WI38 (cell line): Measurements from ENCODE around the gene ACAD11.
"Not testable (repeated sequence)": the region's sequence is repeated elsewhere in the genome, so short reads cannot be mapped to it uniquely, and the experiment has no call there.

Experiments used
- H3K4me3 ChIP-seq: 2 replicates; pipeline ENCODE4 v1.5.1; 2011; ENCODE audit warnings: low read depth, mild to moderate bottlenecking, control low read depth, low read length
- TF ChIP-seq, protein P1 (sequence below): IDR thresholded peaks from 2 replicates; pipeline ENCODE4 v1.5.1; 2012; ENCODE audit warnings: low read depth, mild to moderate bottlenecking, control low read depth, low read length

Gene ACAD11

DNA sequence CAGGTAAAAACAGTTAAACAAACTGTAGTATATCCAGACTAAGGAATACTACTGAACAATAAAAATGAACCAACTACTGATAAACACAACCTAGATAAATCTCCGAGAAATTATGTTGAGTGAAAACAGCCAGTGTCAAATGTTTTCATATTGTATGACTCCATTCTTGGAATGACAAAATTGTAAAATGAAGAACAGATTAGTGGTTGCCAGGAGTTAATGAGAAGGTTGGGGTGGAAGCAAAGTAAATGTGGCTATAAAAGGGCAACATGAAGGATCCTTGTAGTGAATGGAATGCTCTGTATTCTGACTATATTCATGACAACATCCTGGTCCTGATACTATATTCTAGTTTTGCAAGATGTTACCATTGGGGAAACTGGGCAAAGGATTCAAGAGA is 90.0 kb downstream of the ACAD11 start:
- TF ChIP-seq, protein P1, sequence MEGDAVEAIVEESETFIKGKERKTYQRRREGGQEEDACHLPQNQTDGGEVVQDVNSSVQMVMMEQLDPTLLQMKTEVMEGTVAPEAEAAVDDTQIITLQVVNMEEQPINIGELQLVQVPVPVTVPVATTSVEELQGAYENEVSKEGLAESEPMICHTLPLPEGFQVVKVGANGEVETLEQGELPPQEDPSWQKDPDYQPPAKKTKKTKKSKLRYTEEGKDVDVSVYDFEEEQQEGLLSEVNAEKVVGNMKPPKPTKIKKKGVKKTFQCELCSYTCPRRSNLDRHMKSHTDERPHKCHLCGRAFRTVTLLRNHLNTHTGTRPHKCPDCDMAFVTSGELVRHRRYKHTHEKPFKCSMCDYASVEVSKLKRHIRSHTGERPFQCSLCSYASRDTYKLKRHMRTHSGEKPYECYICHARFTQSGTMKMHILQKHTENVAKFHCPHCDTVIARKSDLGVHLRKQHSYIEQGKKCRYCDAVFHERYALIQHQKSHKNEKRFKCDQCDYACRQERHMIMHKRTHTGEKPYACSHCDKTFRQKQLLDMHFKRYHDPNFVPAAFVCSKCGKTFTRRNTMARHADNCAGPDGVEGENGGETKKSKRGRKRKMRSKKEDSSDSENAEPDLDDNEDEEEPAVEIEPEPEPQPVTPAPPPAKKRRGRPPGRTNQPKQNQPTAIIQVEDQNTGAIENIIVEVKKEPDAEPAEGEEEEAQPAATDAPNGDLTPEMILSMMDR, result no peak
- H3K4me3 ChIP-seq, result no peak overlapping the region

DNA sequence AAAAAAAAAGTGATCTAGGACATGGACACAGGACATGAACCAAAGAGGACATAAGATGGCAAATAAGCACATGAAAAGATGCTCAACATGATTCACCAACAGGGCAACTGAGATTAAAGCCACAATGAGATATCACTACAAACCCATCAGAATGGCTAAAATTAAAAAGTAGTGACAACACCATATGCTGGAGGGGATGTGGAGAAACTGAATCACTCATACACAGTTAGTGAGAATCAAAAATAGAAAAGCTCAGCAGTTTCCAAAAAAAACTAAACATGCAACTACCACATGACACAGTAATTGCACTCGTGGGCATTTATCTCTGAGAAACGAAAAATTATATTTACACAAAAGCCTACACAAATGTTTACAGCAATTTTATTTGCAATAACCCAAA is 90.5 kb downstream of the ACAD11 start:
- TF ChIP-seq, protein P1, result no peak
- H3K4me3 ChIP-seq, result no peak overlapping the region

DNA sequence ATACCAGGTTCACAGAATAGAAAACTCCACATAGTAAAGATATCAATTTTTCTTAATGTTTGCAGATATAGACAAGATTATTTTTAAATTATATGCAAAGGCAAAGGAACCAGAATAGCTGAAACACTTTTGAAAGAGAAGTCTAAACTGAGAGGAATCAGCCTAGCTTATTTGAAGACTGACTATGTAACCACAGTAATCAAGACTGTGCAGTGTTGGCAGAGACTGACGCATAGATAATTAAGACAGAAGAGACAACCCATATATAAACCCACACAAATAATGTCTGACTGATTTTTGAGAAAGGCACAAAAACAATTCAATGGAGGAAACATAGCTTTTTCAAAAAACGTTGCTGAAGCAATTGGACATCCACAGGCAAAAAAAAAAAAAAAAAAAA is 91.2 kb downstream of the ACAD11 start:
- no peak overlapping the region for H3K4me3 ChIP-seq
- TF ChIP-seq, protein P1, result no peak

DNA sequence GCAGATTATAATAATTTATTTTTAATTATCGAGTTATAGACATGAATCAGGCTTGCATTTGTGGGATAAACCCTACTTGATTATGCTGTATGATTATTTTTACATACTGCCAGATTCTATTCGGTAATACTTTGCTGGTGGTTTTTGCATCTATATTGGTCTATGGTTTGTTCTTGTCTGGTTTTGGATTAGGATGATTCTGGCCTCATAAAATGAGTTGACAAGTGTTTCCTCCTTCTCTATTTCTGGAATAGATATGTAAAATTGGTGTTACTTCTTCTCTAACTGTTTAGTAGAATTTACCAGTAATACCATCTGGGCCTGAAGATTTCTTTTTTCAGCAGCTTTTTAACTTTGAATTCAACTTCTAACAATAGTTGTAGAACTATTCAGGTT is 95.5 kb downstream of the ACAD11 start:
- TF ChIP-seq, protein P1, result no peak
- no peak overlapping the region for H3K4me3 ChIP-seq

DNA sequence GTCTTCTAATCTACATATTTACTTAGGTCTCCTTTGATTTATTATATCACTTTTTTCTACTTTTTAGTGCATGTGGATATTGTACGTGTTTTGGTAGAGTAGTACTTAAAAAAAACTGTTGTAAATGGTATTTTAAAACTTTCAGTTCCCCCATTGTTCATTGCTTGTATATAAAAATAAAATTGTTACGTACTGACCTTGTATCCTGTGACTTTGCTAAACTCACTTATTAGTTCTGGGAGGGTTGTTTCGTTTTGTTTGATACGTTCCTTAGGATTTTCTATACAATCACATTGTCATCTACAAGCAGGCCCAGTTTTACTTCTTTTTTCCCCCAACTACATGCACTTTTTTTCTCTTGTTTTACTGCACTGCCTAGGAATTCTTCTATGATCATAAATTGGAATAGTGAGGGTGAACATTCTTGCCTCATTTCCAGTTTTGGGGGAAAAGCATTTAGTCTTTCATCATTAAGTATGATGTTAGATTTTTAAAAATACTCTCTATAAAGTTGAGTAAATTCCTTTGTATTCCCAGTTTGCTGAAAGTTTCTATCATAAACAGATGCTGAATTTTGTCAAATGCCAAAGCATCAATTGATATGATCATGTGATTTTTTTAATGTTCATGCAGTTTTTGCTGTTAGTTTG is 96.1 kb downstream of the ACAD11 start:
- no peak overlapping the region for H3K4me3 ChIP-seq
- TF ChIP-seq, protein P1, result no peak

DNA sequence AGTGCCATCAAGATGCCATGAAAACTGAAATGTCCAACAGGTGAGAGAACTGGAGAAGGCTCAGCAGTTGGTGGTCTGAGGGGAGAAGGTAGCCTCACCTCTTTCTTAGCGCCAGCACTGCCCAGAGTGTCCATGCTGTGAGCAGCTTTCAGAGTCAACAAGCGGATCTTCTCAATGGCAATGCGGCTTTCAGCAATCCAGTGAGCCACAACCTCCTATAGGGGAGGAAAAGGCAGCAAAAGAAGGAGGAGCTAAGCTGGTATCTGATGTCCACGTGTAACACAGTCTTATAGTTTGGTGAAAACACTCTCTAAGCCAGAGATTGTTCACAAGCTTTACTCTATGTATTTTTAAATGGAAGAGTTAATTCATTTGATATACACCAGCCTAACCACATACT is 98.6 kb downstream of the ACAD11 start:
- no peak overlapping the region for H3K4me3 ChIP-seq
- TF ChIP-seq, protein P1, result no peak

DNA sequence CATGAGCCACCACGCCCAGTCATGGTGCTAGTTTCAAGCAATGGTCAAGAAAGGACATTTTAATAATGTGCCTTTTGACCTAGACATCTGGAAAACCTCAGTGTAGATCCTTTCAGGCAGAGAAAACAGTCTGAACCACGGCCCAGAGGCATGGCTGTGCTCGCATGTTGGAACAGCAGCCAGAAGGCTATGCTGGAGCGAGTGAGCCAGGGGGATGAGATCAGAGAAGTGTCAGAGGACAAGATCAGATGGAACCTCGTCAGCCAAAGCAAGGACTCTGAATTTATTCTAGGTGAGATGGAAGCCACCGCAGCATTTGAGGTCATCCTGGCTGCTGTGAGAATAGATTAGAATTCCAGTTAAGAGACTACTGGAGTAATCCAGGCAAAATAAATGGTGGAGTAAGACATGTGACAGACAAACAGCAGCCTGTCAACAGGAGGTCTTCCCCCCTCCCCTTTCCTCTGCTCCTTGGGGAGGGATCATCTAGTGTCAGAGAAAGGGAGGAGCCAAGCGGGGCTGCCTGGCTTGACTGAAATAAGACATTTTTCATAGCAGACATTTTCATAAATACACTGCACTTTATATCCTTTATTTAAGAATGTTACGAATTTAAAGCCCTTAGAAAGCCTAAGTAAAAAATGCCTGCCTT is 103.0 kb downstream of the ACAD11 start:
- H3K4me3 ChIP-seq, result no peak overlapping the region
- TF ChIP-seq, protein P1, result no peak

DNA sequence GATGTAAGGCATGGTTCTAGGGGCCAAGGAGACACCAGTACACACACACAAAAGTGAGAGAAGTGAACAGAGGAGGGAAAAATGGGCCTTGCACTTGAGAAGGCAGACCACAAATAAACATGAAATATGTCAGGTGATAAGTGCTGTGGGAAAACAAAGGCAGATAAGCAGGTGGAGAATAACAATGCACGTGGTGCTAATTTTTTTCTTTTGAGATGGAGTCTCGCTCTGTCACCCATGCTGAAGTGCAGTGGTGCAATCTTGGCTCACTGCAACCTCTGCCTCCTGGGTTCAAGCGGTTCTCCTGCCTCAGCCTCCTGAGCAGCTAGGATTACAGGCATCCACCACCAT is 103.6 kb downstream of the ACAD11 start:
- not testable (repeated sequence) for H3K4me3 ChIP-seq
